ENCODE results near the gene CKAP2. TPM values are rescaled to one million over a fixed set of nuclear protein-coding genes. Genes with fewer than 3 reads are reported as not detected.

The CKAP2 gene
- total and polyA plus RNA-seq, 4 donors, result 2.0 to 19.2 (median 4.7) TPM

- peaks cover 12 to 19% (median 17%) of the 10 kb centered on the region in 4 donors for H3K36me3 ChIP-seq (ENCODE audit: control insufficient read depth in 4 of 4, insufficient read depth in 4 of 4, low read length in 4 of 4)
- no peak for TF ChIP-seq CTCF (IDR thresholded peaks at IDR 0.05; ENCODE audit: control extremely low read depth, extremely low read depth)
- no peak overlapping the region for H3K9ac ChIP-seq (ENCODE audit: insufficient read depth in 1 of 2, low read length in 2 of 2)
- H3K27me3 ChIP-seq (ENCODE audit: control insufficient read depth in 3 of 3, insufficient read depth in 3 of 3, low read length in 2 of 3), result no peaks in the 10 kb centered on the region
- peak overlapping the region in 1 of 2 donors; percentile 15 for H3K27ac ChIP-seq (ENCODE audit: low read depth in 1 of 2, low read length in 1 of 2)
- peaks cover 0 to 3% (median 0%) of the 10 kb centered on the region in 5 donors for H3K4me1 ChIP-seq (ENCODE audit: control insufficient read depth in 5 of 5, insufficient read depth in 5 of 5, low read length in 5 of 5)
- DNase-seq (no peak), ATAC-seq (ENCODE audit: insufficient read depth, low FRiP score) (no peak)
- H3K9me3 ChIP-seq (ENCODE audit: control insufficient read depth in 4 of 4, insufficient read depth in 3 of 4, low read length in 3 of 4), result peaks cover 0 to 2% (median 0%) of the 10 kb centered on the region in 4 donors
- no peak overlapping the region for H3K4me3 ChIP-seq
- WGBS, 2 donors, result 95 to 100% methylated on average over 1 of the region's 1 CpG
Observed at GRCh38 chr13:52412128-52412527, 43.1 kb upstream of the CKAP2 start.

- no peak for TF ChIP-seq CTCF (IDR thresholded peaks at IDR 0.05; ENCODE audit: control extremely low read depth, extremely low read depth)
- 89 to 95% methylated on average over 1 of the region's 1 CpG for WGBS, 2 donors
- DNase-seq, result no peak
- Histone ChIP-seq H3K4me3 (no peak overlapping the region), H3K9me3 (ENCODE audit: control insufficient read depth in 4 of 4, insufficient read depth in 3 of 4, low read length in 3 of 4) (no peaks in the 10 kb centered on the region), H3K4me1 (ENCODE audit: control insufficient read depth in 5 of 5, insufficient read depth in 5 of 5, low read length in 5 of 5) (peaks cover 0 to 3% (median 0%) of the 10 kb centered on the region in 5 donors), H3K27me3 (ENCODE audit: control insufficient read depth in 3 of 3, insufficient read depth in 3 of 3, low read length in 2 of 3) (no peaks in the 10 kb centered on the region), H3K36me3 (ENCODE audit: control insufficient read depth in 4 of 4, insufficient read depth in 4 of 4, low read length in 4 of 4) (peaks cover 17 to 30% (median 20%) of the 10 kb centered on the region in 4 donors), H3K27ac (ENCODE audit: low read depth in 1 of 2, low read length in 1 of 2) (peak overlapping the region in 1 of 2 donors; percentile 17), H3K9ac (ENCODE audit: insufficient read depth in 1 of 2, low read length in 2 of 2) (no peak overlapping the region)
- ATAC-seq (ENCODE audit: insufficient read depth, low FRiP score), result no peak
Observed at GRCh38 chr13:52414051-52414450, 41.2 kb upstream of the CKAP2 start.

GRCh38 chr13:52414963-52415362, 40.3 kb upstream of the CKAP2 start:
- 63 to 73% methylated on average over 1 of the region's 1 CpG for WGBS, 2 donors
- TF ChIP-seq CTCF (IDR thresholded peaks at IDR 0.05; ENCODE audit: control extremely low read depth, extremely low read depth), result no peak
- H3K27ac ChIP-seq (ENCODE audit: low read depth in 1 of 2, low read length in 1 of 2), result no peak overlapping the region

GRCh38 chr13:52419080-52419479, 36.2 kb upstream of the CKAP2 start:
- no peak for DNase-seq
- WGBS, 2 donors, result 32 to 43% methylated on average over 1 of the region's 1 CpG
- no peak overlapping the region for H3K27ac ChIP-seq (ENCODE audit: low read depth in 1 of 2, low read length in 1 of 2)
- H3K36me3 ChIP-seq (ENCODE audit: control insufficient read depth in 4 of 4, insufficient read depth in 4 of 4, low read length in 4 of 4), result peaks cover 13 to 34% (median 23%) of the 10 kb centered on the region in 4 donors
- no peaks in the 10 kb centered on the region for H3K9me3 ChIP-seq (ENCODE audit: control insufficient read depth in 4 of 4, insufficient read depth in 3 of 4, low read length in 3 of 4)
- H3K9ac ChIP-seq (ENCODE audit: insufficient read depth in 1 of 2, low read length in 2 of 2), result no peak overlapping the region
- no peak overlapping the region for H3K4me3 ChIP-seq
- ATAC-seq (ENCODE audit: insufficient read depth, low FRiP score), result no peak
- no peak for TF ChIP-seq CTCF (IDR thresholded peaks at IDR 0.05; ENCODE audit: control extremely low read depth, extremely low read depth)
- H3K27me3 ChIP-seq (ENCODE audit: control insufficient read depth in 3 of 3, insufficient read depth in 3 of 3, low read length in 2 of 3), result no peaks in the 10 kb centered on the region
- peaks cover 0 to 3% (median 0%) of the 10 kb centered on the region in 5 donors for H3K4me1 ChIP-seq (ENCODE audit: control insufficient read depth in 5 of 5, insufficient read depth in 5 of 5, low read length in 5 of 5)

More at GRCh38 chr13:52414963-52415362, 40.3 kb upstream of the CKAP2 start:
- Histone ChIP-seq H3K9me3 (ENCODE audit: control insufficient read depth in 4 of 4, insufficient read depth in 3 of 4, low read length in 3 of 4) (no peaks in the 10 kb centered on the region), H3K4me3 (no peak overlapping the region), H3K27me3 (ENCODE audit: control insufficient read depth in 3 of 3, insufficient read depth in 3 of 3, low read length in 2 of 3) (no peaks in the 10 kb centered on the region), H3K9ac (ENCODE audit: insufficient read depth in 1 of 2, low read length in 2 of 2) (no peak overlapping the region), H3K4me1 (ENCODE audit: control insufficient read depth in 5 of 5, insufficient read depth in 5 of 5, low read length in 5 of 5) (peaks cover 0 to 3% (median 0%) of the 10 kb centered on the region in 5 donors), H3K36me3 (ENCODE audit: control insufficient read depth in 4 of 4, insufficient read depth in 4 of 4, low read length in 4 of 4) (peaks cover 15 to 28% (median 22%) of the 10 kb centered on the region in 4 donors)
- no peak for DNase-seq
- no peak for ATAC-seq (ENCODE audit: insufficient read depth, low FRiP score)

All from lung (tissue), 12 donors.